Omental fat pad (tissue), 4 donors: ENCODE results near the gene OSCAR. TPM values are rescaled to one million over a fixed set of nuclear protein-coding genes. Genes with fewer than 3 reads are reported as not detected.
A peak's percentile ranks its signal among the peaks of the same experiment; 100 is the strongest.

Source experiments
- ATAC-seq: fragments of 150-250 bp; one replicate; pipeline ENCODE4 v1.9.1; 2016; ENCODE audit warnings: mild to moderate bottlenecking, moderate library complexity; ENCODE audit not compliant: low FRiP score
- DNase-seq: peaks from one replicate; pipeline ENCODE4 v3.0.0-alpha.2; 2019; ENCODE audit warnings: low spot score
- total RNA-seq, 4 donors: library from RNA; depleted of rRNA; stranded (reverse); fragments of >200 nt; gene quantifications; one replicate each; pipeline ENCODE4 v1.1.0, GENCODE V29; 2016
- TF ChIP-seq, protein P1 (sequence below), 3 donors: fragments of 450-650 bp; IDR thresholded peaks; one replicate each; pipeline ENCODE4 v1.5.1; 2016 to 2017; ENCODE audit warnings: antibody characterized with exemption in 3 of 3, mild to moderate bottlenecking in 3 of 3, moderate library complexity in 2 of 3

The OSCAR gene
- total RNA-seq, 4 donors from 2014 or later = 1.3 to 8.3 (median 5.5) TPM

- ATAC-seq (no peak), DNase-seq (no peak)
- TF ChIP-seq, protein P1, sequence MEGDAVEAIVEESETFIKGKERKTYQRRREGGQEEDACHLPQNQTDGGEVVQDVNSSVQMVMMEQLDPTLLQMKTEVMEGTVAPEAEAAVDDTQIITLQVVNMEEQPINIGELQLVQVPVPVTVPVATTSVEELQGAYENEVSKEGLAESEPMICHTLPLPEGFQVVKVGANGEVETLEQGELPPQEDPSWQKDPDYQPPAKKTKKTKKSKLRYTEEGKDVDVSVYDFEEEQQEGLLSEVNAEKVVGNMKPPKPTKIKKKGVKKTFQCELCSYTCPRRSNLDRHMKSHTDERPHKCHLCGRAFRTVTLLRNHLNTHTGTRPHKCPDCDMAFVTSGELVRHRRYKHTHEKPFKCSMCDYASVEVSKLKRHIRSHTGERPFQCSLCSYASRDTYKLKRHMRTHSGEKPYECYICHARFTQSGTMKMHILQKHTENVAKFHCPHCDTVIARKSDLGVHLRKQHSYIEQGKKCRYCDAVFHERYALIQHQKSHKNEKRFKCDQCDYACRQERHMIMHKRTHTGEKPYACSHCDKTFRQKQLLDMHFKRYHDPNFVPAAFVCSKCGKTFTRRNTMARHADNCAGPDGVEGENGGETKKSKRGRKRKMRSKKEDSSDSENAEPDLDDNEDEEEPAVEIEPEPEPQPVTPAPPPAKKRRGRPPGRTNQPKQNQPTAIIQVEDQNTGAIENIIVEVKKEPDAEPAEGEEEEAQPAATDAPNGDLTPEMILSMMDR (IDR thresholded peaks at IDR 0.05) = no peak
Measured at GRCh38 chr19:54141356-54141755, 40.8 kb upstream of the OSCAR start.

- DNase-seq (no peak), ATAC-seq (no peak)
- TF ChIP-seq, protein P1 (IDR thresholded peaks at IDR 0.05) = no peak
Measured at GRCh38 chr19:54138489-54139256, 38.1 kb upstream of the OSCAR start.

DNA sequence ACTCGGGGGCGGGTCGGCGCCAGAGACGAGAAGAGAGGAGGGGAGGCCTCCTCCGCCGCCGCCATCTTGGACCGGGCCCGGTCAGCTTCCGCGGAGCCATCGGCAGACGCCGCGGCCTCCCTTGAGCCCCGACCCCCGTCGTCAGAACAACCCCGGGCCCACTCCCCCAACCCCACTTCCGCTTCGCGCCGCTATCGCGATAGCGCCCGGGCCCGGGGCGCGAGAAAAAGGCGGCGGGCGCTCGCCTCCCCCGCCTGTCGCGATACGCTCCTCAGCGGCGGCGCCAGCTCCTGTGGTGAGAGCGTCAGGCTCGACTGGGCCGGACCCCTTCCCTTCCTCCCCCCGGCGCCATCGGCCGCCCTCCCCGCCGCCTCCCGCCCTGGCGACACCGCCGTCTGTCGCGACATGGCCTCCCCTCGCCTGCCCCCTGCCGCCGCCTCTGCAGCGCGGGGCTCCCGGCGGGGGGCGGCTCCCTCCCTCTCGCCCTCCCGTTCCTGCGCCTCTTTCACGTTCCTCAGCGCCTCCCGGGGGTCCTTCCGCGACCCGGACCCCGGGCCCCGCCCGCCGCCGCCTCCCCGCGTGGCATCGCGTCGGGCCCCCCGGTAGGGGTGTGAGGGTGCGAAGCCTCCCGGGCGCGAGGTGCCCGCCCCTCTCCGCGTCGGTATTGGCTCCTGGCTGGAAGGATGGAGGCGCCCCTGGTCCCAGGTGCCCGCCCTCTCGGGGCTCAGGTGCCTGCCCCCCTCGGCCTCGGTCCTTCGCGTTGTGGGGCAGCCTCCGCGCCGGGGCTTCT, 37.3 kb upstream of the OSCAR start, which contains the start of gene CNOT3:
Gene CNOT3, plus strand, starts transcription at position 64 of the 790 bp plus-strand sequence. CDS start 5,217 bp downstream, outside the sequence.
- TF ChIP-seq, protein P1 (IDR thresholded peaks at IDR 0.05) = no peak
- ATAC-seq (no peak), DNase-seq (no peak)

- peak; percentile 96 for ATAC-seq
- DNase-seq = peak; percentile 89
- TF ChIP-seq, protein P1 (IDR thresholded peaks at IDR 0.05) = no peak
Measured at GRCh38 chr19:54136864-54137698, 36.5 kb upstream of the OSCAR start.

DNA sequence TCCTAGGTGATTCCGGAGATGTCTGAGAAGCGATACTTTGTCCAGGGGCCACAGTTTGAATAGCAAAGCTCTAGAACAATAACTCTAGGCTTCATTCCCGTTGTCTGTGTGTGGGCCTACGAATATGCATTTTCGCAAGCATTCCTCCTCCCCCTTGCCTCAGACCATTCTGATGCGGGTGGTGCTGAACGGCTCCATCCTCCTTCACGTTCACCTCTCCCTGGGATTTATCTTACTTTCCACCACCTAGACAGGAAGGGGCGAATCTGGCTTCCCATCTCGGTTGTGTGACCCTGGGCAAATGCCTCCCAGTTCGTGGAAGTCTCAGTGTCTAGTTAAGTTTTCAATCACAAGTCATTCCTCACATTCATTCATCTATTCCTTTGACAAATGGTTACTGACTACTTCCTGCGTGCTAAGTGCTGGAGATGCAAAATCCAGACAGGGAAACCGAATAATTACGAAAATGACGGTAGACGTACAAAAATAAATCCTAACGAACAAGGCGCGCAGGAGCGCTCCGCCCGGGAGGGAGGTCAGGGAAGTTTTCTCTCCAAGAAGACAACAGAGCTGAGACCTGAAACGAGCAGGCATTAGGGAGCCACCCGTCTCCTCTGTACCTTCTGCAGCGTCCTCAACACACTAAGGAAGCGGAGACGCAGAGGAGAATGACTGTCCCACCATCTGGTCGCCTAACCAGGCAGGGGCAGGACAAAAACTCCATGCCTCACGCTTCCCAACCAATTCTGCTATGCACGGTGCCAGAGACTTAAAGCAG, 35.7 kb upstream of the OSCAR start:
- DNase-seq = no peak
- TF ChIP-seq, protein P1 (IDR thresholded peaks at IDR 0.05) = no peak
- peak; percentile 1 for ATAC-seq

DNA sequence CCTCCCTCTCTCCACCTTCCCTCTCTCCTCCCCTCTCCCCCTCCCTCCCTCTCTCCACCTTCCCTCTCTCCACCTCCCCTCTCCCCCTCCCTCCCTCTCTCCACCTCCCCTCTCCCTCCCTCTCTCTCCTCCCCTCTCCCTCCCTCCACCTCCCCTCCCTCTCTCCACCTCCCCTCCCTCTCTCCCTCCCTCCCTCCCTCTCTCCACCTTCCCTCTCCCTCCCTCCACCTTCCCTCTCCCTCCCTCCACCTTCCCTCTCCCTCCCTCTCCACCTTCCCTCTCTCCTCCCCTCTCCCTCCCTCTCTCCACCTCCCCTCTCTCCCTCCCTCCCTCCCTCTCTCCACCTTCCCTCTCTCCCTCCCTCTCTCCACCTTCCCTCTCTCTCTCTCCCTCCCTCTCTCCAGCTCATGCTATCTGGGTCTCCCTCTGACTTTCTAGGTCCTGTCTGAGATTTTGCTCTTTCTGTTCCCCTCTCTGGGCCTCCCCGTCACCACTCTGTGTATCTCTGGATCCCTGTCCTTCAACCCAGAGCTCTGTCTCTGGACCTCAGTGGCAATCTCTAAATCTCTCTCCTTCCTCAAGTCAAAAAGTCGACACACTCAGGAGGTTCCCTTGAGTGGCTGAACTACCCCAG, 33.5 kb upstream of the OSCAR start:
- DNase-seq = no peak
- TF ChIP-seq, protein P1 (IDR thresholded peaks at IDR 0.05) = no peak
- no peak for ATAC-seq
